PC-3 (cell line): ENCODE data around the gene HOMER3.

Experiments used
- EZH2 ChIP-seq: fragments of 300-600 bp; sonication (generic); IDR thresholded peaks from one replicate; pipeline ENCODE4 v1.6.1; 2017; ENCODE audit warnings: antibody characterized with exemption, mild to moderate bottlenecking, low read length; ENCODE audit not compliant: unreplicated experiment
- EZH2phosphoT487 ChIP-seq: fragments of 300-600 bp; sonication (generic); IDR thresholded peaks from 2 replicates; pipeline ENCODE4 v1.6.1; 2018; ENCODE audit warnings: mild to moderate bottlenecking, antibody characterized with exemption, low read length, borderline replicate concordance
- TF ChIP-seq, protein P1 (sequence below): fragments of 300-600 bp; sonication (generic); conservative IDR thresholded peaks from 2 replicates; pipeline ENCODE4 v1.5.1; 2017; ENCODE audit warnings: antibody characterized with exemption, low read depth, mild to moderate bottlenecking, low read length

DNA sequence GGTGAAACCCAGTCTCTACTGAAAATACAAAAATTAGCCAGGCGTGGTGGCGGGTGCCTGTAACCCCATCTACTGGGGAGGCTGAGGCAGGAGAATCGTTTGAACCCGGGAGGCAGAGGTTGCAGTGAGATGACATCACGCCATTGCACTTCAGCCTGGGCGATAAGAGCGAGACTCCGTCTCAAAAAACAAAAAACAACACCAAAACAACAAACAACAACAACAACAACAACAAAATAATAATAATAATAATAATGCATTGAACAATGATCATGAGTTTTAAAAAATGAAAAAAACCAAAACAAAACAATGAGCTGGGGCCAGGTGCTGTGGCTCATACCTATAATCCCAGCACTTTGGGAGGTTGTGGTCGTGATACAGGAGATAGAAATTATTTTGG is 23.1 kb upstream of the HOMER3 start:
- TF ChIP-seq, protein P1, sequence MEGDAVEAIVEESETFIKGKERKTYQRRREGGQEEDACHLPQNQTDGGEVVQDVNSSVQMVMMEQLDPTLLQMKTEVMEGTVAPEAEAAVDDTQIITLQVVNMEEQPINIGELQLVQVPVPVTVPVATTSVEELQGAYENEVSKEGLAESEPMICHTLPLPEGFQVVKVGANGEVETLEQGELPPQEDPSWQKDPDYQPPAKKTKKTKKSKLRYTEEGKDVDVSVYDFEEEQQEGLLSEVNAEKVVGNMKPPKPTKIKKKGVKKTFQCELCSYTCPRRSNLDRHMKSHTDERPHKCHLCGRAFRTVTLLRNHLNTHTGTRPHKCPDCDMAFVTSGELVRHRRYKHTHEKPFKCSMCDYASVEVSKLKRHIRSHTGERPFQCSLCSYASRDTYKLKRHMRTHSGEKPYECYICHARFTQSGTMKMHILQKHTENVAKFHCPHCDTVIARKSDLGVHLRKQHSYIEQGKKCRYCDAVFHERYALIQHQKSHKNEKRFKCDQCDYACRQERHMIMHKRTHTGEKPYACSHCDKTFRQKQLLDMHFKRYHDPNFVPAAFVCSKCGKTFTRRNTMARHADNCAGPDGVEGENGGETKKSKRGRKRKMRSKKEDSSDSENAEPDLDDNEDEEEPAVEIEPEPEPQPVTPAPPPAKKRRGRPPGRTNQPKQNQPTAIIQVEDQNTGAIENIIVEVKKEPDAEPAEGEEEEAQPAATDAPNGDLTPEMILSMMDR = no peak
- TF ChIP-seq EZH2 (no peak), EZH2phosphoT487 (no peak)
